Skeletal muscle satellite cell (primary cell): Measurements from ENCODE around the gene CARD9.

Experiments
- H3K27me3 ChIP-seq: 2 replicates; pipeline ENCODE4 v1.7.0; 2013; ENCODE audit warnings: low read length; ENCODE audit not compliant: control insufficient read depth, insufficient read depth
- H3K36me3 ChIP-seq: 2 replicates; pipeline ENCODE4 v1.7.0; 2013; ENCODE audit warnings: mild to moderate bottlenecking, control low read depth, low read length; ENCODE audit not compliant: insufficient read depth
- H3K4me1 ChIP-seq: 2 replicates; pipeline ENCODE4 v1.7.0; 2013; ENCODE audit warnings: low read length; ENCODE audit not compliant: control insufficient read depth, insufficient read depth
- H3K4me2 ChIP-seq: 2 replicates; pipeline ENCODE4 v1.7.0; 2013; ENCODE audit warnings: mild to moderate bottlenecking, low read length
- H3K4me3 ChIP-seq: 2 replicates; pipeline ENCODE4 v1.7.0; 2013; ENCODE audit warnings: low read length
- H3K9ac ChIP-seq: 2 replicates; pipeline ENCODE4 v1.7.0; 2013; ENCODE audit warnings: mild to moderate bottlenecking, low read depth, low read length, moderate library complexity
- H3K9me3 ChIP-seq: replicated peaks from 2 replicates; pipeline ENCODE4 v1.7.0; 2013; ENCODE audit warnings: mild to moderate bottlenecking, control low read depth, low read length

Gene CARD9

DNA sequence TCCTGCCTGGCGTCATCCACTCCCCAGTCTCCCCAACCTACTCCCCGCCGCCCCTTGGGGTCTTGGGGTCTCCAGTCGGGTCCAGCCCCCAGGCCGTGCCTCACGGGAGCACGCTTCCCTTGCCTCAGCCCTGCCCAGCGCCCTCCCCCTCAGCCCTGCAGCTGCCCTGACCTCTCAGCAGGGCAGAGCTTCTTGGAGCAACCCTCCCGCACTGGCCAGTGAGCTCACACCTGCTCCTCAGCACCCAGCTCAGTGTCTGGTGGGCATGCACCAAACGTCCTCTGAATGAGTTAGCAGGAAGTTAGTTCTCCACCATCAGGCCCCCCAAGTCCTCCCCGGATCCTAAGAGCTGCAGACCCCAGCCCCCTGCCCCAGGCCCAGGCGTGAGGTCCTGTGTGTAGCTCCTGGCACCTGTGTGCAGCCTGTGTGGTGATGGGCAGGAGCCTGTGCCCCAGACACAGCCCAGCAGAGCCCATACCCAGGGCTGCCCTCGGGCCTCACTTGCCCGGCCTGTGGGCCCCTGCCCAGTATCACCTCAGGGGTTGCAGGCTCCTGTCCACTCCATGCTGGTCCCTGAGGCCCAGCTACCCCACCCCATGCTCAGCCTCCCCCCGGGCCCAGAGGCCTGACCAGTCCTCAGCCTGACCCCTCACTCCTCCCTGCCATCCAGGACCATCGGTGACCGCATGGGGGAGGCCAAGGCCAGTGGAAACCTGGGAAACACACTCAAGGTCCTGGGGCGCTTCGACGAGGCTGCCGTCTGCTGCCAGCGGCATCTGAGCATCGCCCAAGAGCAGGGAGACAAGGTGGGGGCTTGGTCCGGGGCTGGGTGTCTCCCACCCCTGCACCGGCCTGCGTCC lies 37.9 kb downstream of the CARD9 start:
- Histone ChIP-seq H3K4me3 (no peak overlapping the region), H3K27me3 (no peaks in the 10 kb centered on the region), H3K4me2 (no peak overlapping the region), H3K4me1 (peaks cover 10% of the 10 kb centered on the region), H3K9me3 (no peaks in the 10 kb centered on the region), H3K36me3 (peaks cover 58% of the 10 kb centered on the region), H3K9ac (no peak overlapping the region)

DNA sequence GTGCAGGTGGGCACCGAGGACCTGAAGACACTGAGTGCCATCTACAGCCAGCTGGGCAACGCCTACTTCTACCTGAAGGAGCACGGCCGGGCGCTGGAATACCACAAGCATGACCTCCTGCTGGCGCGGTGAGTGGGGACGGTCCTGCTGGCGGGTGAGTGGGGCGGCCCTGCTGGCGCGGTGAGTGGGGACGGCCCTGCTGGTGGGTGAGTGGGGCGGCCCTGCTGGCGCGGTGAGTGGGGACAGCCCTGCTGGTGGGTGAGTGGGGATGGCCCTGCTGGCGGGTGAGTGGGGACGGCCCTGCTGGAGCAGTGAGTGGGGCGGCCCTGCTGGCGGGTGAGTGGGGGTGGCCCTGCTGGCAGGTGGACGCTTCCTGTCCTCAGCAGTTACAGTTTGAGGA lies 38.9 kb downstream of the CARD9 start:
- Histone ChIP-seq H3K4me1 (peaks cover 11% of the 10 kb centered on the region), H3K4me2 (no peak overlapping the region), H3K9me3 (no peaks in the 10 kb centered on the region), H3K4me3 (no peak overlapping the region), H3K9ac (no peak overlapping the region), H3K36me3 (peaks cover 50% of the 10 kb centered on the region), H3K27me3 (no peaks in the 10 kb centered on the region)

DNA sequence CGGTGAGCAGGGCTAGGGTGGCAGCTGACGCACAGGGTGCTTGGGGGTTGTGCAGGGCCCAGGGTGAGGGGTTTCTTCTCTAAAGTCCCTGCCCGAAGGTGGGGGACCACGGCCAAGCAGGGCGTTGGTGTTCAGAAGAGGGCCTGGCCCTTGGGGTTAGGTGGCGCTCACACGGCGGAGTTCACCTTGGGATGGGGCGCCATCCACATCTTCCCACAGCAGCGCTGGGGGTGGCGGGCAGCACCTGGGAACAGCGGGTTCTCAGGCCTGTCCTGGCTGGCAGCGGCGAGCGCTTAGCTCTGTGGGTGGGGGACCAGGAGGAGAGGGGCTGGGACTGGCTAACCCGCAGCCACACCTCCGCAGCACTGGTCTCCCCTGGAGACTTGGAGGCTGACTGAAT lies 40.0 kb downstream of the CARD9 start:
- H3K9me3 ChIP-seq: no peaks in the 10 kb centered on the region
- H3K4me3 ChIP-seq: no peak overlapping the region
- peaks cover 19% of the 10 kb centered on the region for H3K4me1 ChIP-seq
- H3K36me3 ChIP-seq: peaks cover 47% of the 10 kb centered on the region
- no peaks in the 10 kb centered on the region for H3K27me3 ChIP-seq
- H3K9ac ChIP-seq: no peak overlapping the region
- H3K4me2 ChIP-seq: no peak overlapping the region

DNA sequence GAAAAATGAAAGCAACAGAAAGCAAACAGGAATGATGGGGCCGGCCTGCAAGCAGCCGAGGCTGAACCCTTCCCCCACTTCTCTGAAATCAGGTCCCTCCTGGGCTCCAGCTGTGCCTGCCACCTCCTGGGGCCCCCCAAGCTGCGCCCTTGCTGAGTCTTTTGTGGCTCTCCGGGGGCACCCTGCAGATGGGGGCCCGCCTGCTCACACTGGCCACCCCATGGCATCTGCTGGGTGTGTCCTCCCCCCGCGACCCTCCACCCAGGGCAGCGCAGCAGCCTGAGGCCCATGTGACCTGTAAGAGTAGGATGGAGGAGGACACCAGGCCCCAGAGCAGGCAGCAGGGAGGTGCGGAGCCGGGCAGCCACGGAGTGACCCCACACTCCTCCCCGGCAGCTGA lies 40.4 kb downstream of the CARD9 start:
- Histone ChIP-seq H3K4me3 (no peak overlapping the region), H3K36me3 (peaks cover 44% of the 10 kb centered on the region), H3K4me2 (no peak overlapping the region), H3K9ac (no peak overlapping the region), H3K4me1 (peaks cover 19% of the 10 kb centered on the region), H3K9me3 (no peaks in the 10 kb centered on the region), H3K27me3 (no peaks in the 10 kb centered on the region)

DNA sequence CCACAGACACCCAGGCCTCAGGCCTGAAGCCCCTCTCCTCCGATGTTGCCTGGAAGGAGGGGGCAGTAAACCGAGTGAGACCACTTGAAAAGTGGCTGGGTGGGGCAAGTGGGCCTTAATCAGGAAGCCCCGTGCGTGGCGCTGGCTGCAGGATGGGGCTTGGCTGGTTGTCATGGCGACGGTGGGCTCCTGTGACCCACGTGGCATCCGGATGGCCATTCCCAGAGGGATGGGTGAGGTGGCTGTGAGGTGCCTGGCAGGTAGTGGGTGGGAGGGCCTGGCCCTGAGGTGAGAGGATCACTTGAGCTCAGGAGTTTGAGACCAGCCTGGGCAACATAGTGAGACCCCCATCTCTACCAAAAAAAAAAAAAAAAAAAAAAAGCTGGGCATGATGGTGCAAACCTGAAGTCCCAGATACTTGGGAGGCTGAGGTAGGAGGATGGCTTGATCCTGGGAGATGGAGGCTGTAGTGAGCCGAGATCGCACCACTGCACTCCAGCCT lies 40.9 kb downstream of the CARD9 start:
- Histone ChIP-seq H3K36me3 (peaks cover 40% of the 10 kb centered on the region), H3K9ac (no peak overlapping the region), H3K4me2 (no peak overlapping the region), H3K27me3 (no peaks in the 10 kb centered on the region), H3K4me1 (peaks cover 19% of the 10 kb centered on the region), H3K9me3 (no peaks in the 10 kb centered on the region), H3K4me3 (no peak overlapping the region)

DNA sequence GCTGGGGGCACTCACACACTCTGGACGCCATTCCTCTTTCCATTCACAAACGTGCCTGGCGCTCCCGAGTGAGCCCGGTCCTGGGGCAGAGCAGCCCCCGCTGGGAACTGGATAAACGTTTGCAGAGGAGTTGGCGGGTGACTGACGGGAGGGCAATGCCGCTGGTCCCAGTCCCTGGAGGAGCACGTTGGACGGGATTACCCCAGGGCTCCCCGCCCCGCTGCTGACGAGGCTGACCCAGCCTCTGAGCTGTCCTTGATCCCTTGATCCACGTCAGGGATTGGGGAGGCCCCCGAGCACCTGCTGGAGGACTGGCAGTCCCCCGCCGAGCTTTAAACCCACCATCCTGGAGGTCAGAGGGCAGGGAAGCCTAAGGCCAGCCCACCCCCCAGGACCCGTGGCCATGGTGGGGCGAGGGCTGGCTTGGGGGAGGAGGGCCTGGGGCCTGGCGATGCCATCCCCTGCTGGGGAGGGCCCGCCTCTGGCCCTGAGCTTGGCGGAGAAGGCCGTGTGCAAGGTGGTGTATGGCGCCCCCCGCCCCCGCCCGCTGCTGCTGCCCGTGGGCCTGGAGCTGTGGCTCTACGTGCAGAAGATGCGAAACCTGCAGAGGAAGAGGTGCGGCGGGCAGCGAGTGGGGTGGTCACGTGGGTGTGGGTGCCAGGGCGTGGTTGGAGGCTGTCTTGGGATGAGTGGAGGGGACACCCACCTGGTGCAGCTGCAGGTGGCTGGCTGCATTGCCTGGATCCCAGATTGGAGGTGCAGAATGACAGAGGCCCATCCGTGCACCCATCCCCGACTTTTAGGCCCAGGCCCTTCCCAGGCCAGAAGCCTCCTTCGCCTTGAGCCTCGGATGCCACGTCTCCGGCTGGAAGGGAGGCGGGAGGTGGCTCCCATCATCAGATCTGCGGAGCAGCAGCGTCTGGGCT lies 41.6 kb downstream of the CARD9 start:
- Histone ChIP-seq H3K9ac (no peak overlapping the region), H3K36me3 (peaks cover 33% of the 10 kb centered on the region), H3K4me2 (no peak overlapping the region), H3K4me1 (peaks cover 22% of the 10 kb centered on the region), H3K4me3 (no peak overlapping the region), H3K27me3 (no peaks in the 10 kb centered on the region), H3K9me3 (no peaks in the 10 kb centered on the region)

DNA sequence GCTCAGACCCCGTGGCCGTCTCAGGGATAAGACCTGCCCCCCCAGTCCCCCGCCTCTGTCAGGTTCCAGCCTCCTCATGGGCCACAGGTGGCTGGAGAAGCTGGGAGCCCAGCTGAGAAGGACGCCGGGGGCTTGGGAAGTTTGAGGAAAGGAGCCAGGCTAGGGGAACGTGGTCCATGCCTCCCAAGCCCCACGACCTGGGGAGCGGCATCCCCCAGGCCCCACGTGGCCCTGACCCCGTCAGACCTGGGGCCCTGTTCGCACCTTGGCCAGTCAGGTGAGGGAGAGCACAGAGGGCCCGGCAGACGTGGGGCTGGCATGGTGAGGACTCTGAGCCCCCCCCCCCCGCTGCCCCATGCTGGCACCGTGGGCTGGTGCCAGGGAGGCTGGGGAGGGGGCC lies 42.4 kb downstream of the CARD9 start:
- Histone ChIP-seq H3K36me3 (peaks cover 27% of the 10 kb centered on the region), H3K9me3 (no peaks in the 10 kb centered on the region), H3K4me1 (peaks cover 25% of the 10 kb centered on the region), H3K4me2 (no peak overlapping the region), H3K9ac (no peak overlapping the region), H3K4me3 (no peak overlapping the region), H3K27me3 (no peaks in the 10 kb centered on the region)

DNA sequence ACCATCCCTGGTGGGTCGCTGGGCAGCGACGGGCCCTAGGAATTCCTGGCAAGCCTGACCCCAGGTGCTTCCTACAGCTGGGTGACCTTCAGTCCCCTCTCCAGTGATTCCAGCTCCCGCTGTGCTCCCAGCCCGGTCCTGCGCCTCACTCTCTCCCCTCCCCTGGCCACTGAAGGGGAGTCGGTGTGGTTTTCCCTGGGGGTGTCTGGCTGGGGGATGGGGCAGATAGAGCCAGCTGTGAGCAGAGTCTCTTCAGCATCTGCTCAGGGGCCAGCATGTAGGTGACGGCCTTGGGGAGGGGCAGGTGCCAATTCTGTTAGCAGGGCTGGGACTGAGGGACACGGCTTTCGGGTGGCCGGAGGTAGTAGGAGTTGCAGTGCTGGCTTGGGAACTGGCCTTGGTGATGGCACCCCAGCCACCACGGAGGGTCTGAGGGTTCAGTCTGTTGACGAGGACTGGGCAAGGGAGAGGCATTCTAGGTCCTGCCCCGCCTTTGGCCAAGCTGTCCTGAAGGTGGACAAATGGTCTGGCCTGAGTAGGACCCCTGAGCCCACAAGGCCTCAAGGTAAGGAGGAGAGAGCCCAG lies 43.0 kb downstream of the CARD9 start:
- Histone ChIP-seq H3K4me2 (peak overlapping the region; percentile 19), H3K9ac (no peak overlapping the region), H3K4me3 (no peak overlapping the region), H3K27me3 (no peaks in the 10 kb centered on the region), H3K9me3 (no peaks in the 10 kb centered on the region), H3K4me1 (peaks cover 25% of the 10 kb centered on the region), H3K36me3 (peaks cover 23% of the 10 kb centered on the region)

DNA sequence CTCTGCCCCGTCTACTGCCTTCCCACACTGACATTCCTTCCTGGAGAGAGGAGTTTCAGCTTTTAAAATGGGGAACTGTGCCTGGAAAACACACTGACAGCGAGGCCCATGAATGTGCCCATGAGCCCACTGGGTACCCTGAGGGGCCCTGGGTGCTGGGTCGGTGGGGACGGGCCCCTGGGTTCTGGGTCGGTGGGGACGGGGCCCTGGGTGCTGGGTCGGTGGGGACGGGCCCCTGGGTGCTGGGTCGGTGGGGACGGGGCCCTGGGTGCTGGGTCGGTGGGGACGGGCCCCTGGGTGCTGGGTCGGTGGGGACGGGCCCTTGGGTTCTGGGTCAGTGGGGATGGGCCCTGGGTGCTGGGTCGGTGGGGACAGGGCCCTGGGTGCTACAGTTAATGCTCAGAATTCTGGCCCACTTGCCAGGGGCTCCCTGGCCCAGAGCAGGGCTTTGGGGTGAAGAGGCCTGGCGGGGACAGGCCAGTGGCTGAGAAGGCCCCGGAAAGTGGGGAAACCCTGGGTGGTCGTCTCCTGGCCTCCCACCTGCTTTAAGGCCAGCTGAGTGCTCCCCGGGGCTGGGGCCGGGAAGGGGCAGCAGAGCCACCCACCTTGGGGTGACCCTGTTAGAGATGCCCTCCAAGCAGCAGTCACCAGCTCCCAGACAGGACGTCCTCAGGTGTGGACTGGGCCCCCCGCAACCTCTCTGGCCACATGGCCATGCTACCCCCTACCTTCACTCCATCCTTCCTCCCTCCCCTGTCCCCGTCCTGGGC lies 43.6 kb downstream of the CARD9 start:
- Histone ChIP-seq H3K27me3 (no peaks in the 10 kb centered on the region), H3K4me2 (peak overlapping the region; percentile 86), H3K4me3 (peak overlapping the region; percentile 81), H3K9ac (peak overlapping the region; percentile 85), H3K36me3 (peaks cover 21% of the 10 kb centered on the region), H3K4me1 (peaks cover 27% of the 10 kb centered on the region), H3K9me3 (no peaks in the 10 kb centered on the region)

DNA sequence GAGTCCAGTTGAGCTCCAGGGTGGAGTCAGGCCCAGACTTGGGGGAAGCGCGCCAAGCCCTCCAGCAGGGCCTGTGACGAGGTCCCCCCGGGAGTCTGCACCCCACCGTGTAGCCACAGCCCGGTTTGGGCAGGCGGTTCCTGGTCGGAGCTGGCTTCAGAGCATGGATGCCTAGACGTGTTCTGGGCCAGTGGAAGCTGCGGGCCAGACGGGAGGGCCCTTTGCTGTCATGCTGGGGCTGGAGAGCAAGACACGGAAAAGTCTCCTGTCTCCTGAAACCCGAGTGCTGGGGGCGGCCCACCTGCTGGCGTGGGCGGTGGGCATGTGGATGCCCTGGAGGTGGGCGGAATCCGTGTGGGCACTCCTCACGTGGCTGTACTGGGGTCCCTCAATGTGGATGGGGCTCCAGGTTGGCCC lies 44.2 kb downstream of the CARD9 start:
- H3K27me3 ChIP-seq: no peaks in the 10 kb centered on the region
- peak overlapping the region; percentile 85 for H3K9ac ChIP-seq
- H3K4me3 ChIP-seq: peak overlapping the region; percentile 81
- H3K4me1 ChIP-seq: peaks cover 27% of the 10 kb centered on the region
- H3K9me3 ChIP-seq: no peaks in the 10 kb centered on the region
- H3K36me3 ChIP-seq: peaks cover 18% of the 10 kb centered on the region
- peak overlapping the region; percentile 86 for H3K4me2 ChIP-seq
